ENCODE data around the gene RBM26.
A peak's percentile ranks its signal among the peaks of the same experiment; 100 is the strongest.

The RBM26 gene

GRCh38 chr13:79434556-79434955 is 28.5 kb upstream of the RBM26 start:
- TF ChIP-seq CTCF (IDR thresholded peaks at IDR 0.05; ENCODE audit: low read depth, low read length): no peak
- no peak for DNase-seq (ENCODE audit: extremely low read depth, low read depth)

GRCh38 chr13:79432992-79433391 is 26.9 kb upstream of the RBM26 start:
- no peak for TF ChIP-seq CTCF (IDR thresholded peaks at IDR 0.05; ENCODE audit: low read depth, low read length)
- DNase-seq (ENCODE audit: extremely low read depth, low read depth): no peak

- no peak for DNase-seq (ENCODE audit: extremely low read depth, low read depth)
Measured at GRCh38 chr13:79432086-79432485, 26.0 kb upstream of the RBM26 start.

GRCh38 chr13:79429309-79429708 is 23.3 kb upstream of the RBM26 start:
- no peak for TF ChIP-seq CTCF (IDR thresholded peaks at IDR 0.05; ENCODE audit: low read depth, low read length)
- no peak for DNase-seq (ENCODE audit: extremely low read depth, low read depth)

More at GRCh38 chr13:79432086-79432485, 26.0 kb upstream of the RBM26 start:
- TF ChIP-seq CTCF (IDR thresholded peaks at IDR 0.05; ENCODE audit: low read depth, low read length): no peak

- no peak for DNase-seq (ENCODE audit: extremely low read depth, low read depth)
- no peak for TF ChIP-seq CTCF (IDR thresholded peaks at IDR 0.05; ENCODE audit: low read depth, low read length)
Measured at GRCh38 chr13:79427883-79428282, 21.8 kb upstream of the RBM26 start.

GRCh38 chr13:79427265-79427664 is 21.2 kb upstream of the RBM26 start:
- no peak for TF ChIP-seq CTCF (IDR thresholded peaks at IDR 0.05; ENCODE audit: low read depth, low read length)
- no peak for DNase-seq (ENCODE audit: extremely low read depth, low read depth)

- peak; percentile 20 for DNase-seq (ENCODE audit: extremely low read depth, low read depth)
- peak; percentile 62 for TF ChIP-seq CTCF (IDR thresholded peaks at IDR 0.05; ENCODE audit: low read depth, low read length)
Measured at GRCh38 chr13:79423801-79424642, 18.0 kb upstream of the RBM26 start.

Measured in AG09319 (cell line).